Measurements from ENCODE around the gene SYN1. TPM values are rescaled to one million over a fixed set of nuclear protein-coding genes. Genes with fewer than 3 reads are reported as not detected.

Gene SYN1
- total RNA-seq, 2 donors from 2014 or later: 0.52 to 1.1 TPM

- peak overlapping the region; percentile 64 for H3K4me3 Mint-ChIP-seq
- no peaks in the 10 kb centered on the region for H3K9me3 ChIP-seq (ENCODE audit: control insufficient read depth, low read length, poor library complexity, severe bottlenecking)
- H3K4me1 Mint-ChIP-seq: peaks cover 12% of the 10 kb centered on the region
- ATAC-seq (no peak), DNase-seq (no peak)
- H3K27ac Mint-ChIP-seq: peak overlapping the region; percentile 95
- peaks cover 9% of the 10 kb centered on the region for H3K36me3 Mint-ChIP-seq (ENCODE audit: low read depth)
- no peaks in the 10 kb centered on the region for H3K27me3 Mint-ChIP-seq
These were observed 47.8 kb downstream of the SYN1 start for GRCh38 chrX:47571896-47572295.

- Mint-ChIP-seq H3K27me3 (no peaks in the 10 kb centered on the region), H3K4me1 (peaks cover 11% of the 10 kb centered on the region), H3K4me3 (no peak overlapping the region), H3K36me3 (ENCODE audit: low read depth) (peaks cover 9% of the 10 kb centered on the region), H3K27ac (peak overlapping the region; percentile 95)
- no peak for ATAC-seq
- no peaks in the 10 kb centered on the region for H3K9me3 ChIP-seq (ENCODE audit: control insufficient read depth, low read length, poor library complexity, severe bottlenecking)
- no peak for DNase-seq
These were observed 48.4 kb downstream of the SYN1 start for GRCh38 chrX:47571215-47571614.

GRCh38 chrX:47570794-47571193 is 48.9 kb downstream of the SYN1 start:
- H3K27me3 Mint-ChIP-seq: no peaks in the 10 kb centered on the region
- no peaks in the 10 kb centered on the region for H3K9me3 ChIP-seq (ENCODE audit: control insufficient read depth, low read length, poor library complexity, severe bottlenecking)
- peak overlapping the region; percentile 95 for H3K27ac Mint-ChIP-seq
- no peak overlapping the region for H3K4me3 Mint-ChIP-seq
- peaks cover 9% of the 10 kb centered on the region for H3K36me3 Mint-ChIP-seq (ENCODE audit: low read depth)
- DNase-seq (no peak), ATAC-seq (no peak)
- peaks cover 13% of the 10 kb centered on the region for H3K4me1 Mint-ChIP-seq

GRCh38 chrX:47568656-47569295 is 50.9 kb downstream of the SYN1 start:
- DNase-seq (peak in 1 of 3 donors; percentile 25), ATAC-seq (peak; percentile 68)
- H3K27me3 Mint-ChIP-seq: no peaks in the 10 kb centered on the region
- peaks cover 19% of the 10 kb centered on the region for H3K4me1 Mint-ChIP-seq
- H3K27ac Mint-ChIP-seq: no peak overlapping the region
- H3K4me3 Mint-ChIP-seq: no peak overlapping the region
- H3K36me3 Mint-ChIP-seq (ENCODE audit: low read depth): peaks cover 13% of the 10 kb centered on the region
- H3K9me3 ChIP-seq (ENCODE audit: control insufficient read depth, low read length, poor library complexity, severe bottlenecking): no peaks in the 10 kb centered on the region

- Mint-ChIP-seq H3K4me3 (no peak overlapping the region), H3K27ac (no peak overlapping the region), H3K27me3 (no peaks in the 10 kb centered on the region), H3K36me3 (ENCODE audit: low read depth) (peaks cover 16% of the 10 kb centered on the region), H3K4me1 (peaks cover 18% of the 10 kb centered on the region)
- DNase-seq: no peak
- no peak for ATAC-seq
- no peaks in the 10 kb centered on the region for H3K9me3 ChIP-seq (ENCODE audit: control insufficient read depth, low read length, poor library complexity, severe bottlenecking)
These were observed 52.8 kb downstream of the SYN1 start for GRCh38 chrX:47566841-47567240.

GRCh38 chrX:47564438-47565085 is 55.1 kb downstream of the SYN1 start:
- ATAC-seq (no peak), DNase-seq (no peak)
- no peak overlapping the region for H3K4me3 Mint-ChIP-seq
- H3K27ac Mint-ChIP-seq: peak overlapping the region; percentile 82
- no peaks in the 10 kb centered on the region for H3K9me3 ChIP-seq (ENCODE audit: control insufficient read depth, low read length, poor library complexity, severe bottlenecking)
- peaks cover 12% of the 10 kb centered on the region for H3K36me3 Mint-ChIP-seq (ENCODE audit: low read depth)
- no peaks in the 10 kb centered on the region for H3K27me3 Mint-ChIP-seq
- H3K4me1 Mint-ChIP-seq: peaks cover 25% of the 10 kb centered on the region

- Mint-ChIP-seq H3K4me3 (no peak overlapping the region), H3K27ac (peak overlapping the region; percentile 82), H3K36me3 (ENCODE audit: low read depth) (peaks cover 7% of the 10 kb centered on the region), H3K27me3 (no peaks in the 10 kb centered on the region), H3K4me1 (peaks cover 25% of the 10 kb centered on the region)
- DNase-seq (no peak), ATAC-seq (no peak)
- H3K9me3 ChIP-seq (ENCODE audit: control insufficient read depth, low read length, poor library complexity, severe bottlenecking): no peaks in the 10 kb centered on the region
These were observed 55.8 kb downstream of the SYN1 start for GRCh38 chrX:47563801-47564315.

- H3K4me1 Mint-ChIP-seq: peaks cover 25% of the 10 kb centered on the region
- no peaks in the 10 kb centered on the region for H3K27me3 Mint-ChIP-seq
- peaks cover 7% of the 10 kb centered on the region for H3K36me3 Mint-ChIP-seq (ENCODE audit: low read depth)
- H3K9me3 ChIP-seq (ENCODE audit: control insufficient read depth, low read length, poor library complexity, severe bottlenecking): no peaks in the 10 kb centered on the region
- ATAC-seq (no peak), DNase-seq (no peak)
- H3K27ac Mint-ChIP-seq: peak overlapping the region; percentile 96
- peak overlapping the region; percentile 91 for H3K4me3 Mint-ChIP-seq
These were observed 56.9 kb downstream of the SYN1 start for GRCh38 chrX:47562615-47563243.

- ATAC-seq: no peak
- Mint-ChIP-seq H3K27me3 (no peaks in the 10 kb centered on the region), H3K4me1 (peaks cover 25% of the 10 kb centered on the region), H3K36me3 (ENCODE audit: low read depth) (peaks cover 7% of the 10 kb centered on the region), H3K4me3 (peak overlapping the region; percentile 91), H3K27ac (peak overlapping the region; percentile 96)
- DNase-seq: no peak
- H3K9me3 ChIP-seq (ENCODE audit: control insufficient read depth, low read length, poor library complexity, severe bottlenecking): no peaks in the 10 kb centered on the region
These were observed 58.0 kb downstream of the SYN1 start for GRCh38 chrX:47561659-47562151.

GRCh38 chrX:47560934-47561658 is 58.6 kb downstream of the SYN1 start, which contains the start of gene ARAF:
ARAF (plus strand) TSS chrX:47561205; CDS start chrX:47562968, 1,763 bp downstream.
- DNase-seq (peak; percentile 79 to 90 (median 87)), ATAC-seq (peak; percentile 90)
- no peaks in the 10 kb centered on the region for H3K9me3 ChIP-seq (ENCODE audit: control insufficient read depth, low read length, poor library complexity, severe bottlenecking)
- peaks cover 25% of the 10 kb centered on the region for H3K4me1 Mint-ChIP-seq
- H3K4me3 Mint-ChIP-seq: peak within 1 kb of the TSS; percentile 91
- H3K27me3 Mint-ChIP-seq: no peaks in the 10 kb centered on the region
- peaks cover 7% of the 10 kb centered on the region for H3K36me3 Mint-ChIP-seq (ENCODE audit: low read depth)
- H3K27ac Mint-ChIP-seq: peak within 1 kb of the TSS; percentile 96

GRCh38 chrX:47560179-47560933 is 59.3 kb downstream of the SYN1 start:
- Mint-ChIP-seq H3K4me1 (peaks cover 27% of the 10 kb centered on the region), H3K4me3 (peak overlapping the region; percentile 91), H3K27ac (peak overlapping the region; percentile 96), H3K36me3 (ENCODE audit: low read depth) (peaks cover 7% of the 10 kb centered on the region), H3K27me3 (no peaks in the 10 kb centered on the region)
- ATAC-seq (no peak), DNase-seq (no peak)
- H3K9me3 ChIP-seq (ENCODE audit: control insufficient read depth, low read length, poor library complexity, severe bottlenecking): no peaks in the 10 kb centered on the region

GRCh38 chrX:47558436-47558835 is 61.2 kb downstream of the SYN1 start:
- Mint-ChIP-seq H3K4me1 (peaks cover 18% of the 10 kb centered on the region), H3K27me3 (no peaks in the 10 kb centered on the region), H3K4me3 (no peak overlapping the region), H3K36me3 (ENCODE audit: low read depth) (peaks cover 2% of the 10 kb centered on the region), H3K27ac (no peak overlapping the region)
- no peak for ATAC-seq
- no peak for DNase-seq
- H3K9me3 ChIP-seq (ENCODE audit: control insufficient read depth, low read length, poor library complexity, severe bottlenecking): no peaks in the 10 kb centered on the region
